Keratinocyte (primary cell): ENCODE data around the gene RASGRP3. TPM values are rescaled to one million over a fixed set of nuclear protein-coding genes. Genes with fewer than 3 reads are reported as not detected.

ENCODE experiments used
- DNase-seq: peaks from one replicate; pipeline ENCODE4 v3.0.0-alpha.2; 2011; ENCODE audit warnings: low read depth, missing footprints, low spot score
- FAIRE-seq: peaks from 2 replicates; lab custom pipeline; 2011; peaks lifted over from hg19 to GRCh38; lab: Jason Lieb, UNC
- H2AFZ ChIP-seq: 2 replicates; pipeline ENCODE4 v1.6.0; 2012; ENCODE audit warnings: low read length, control low read depth, inconsistent platforms; ENCODE audit not compliant: control insufficient read depth
- H3K27ac ChIP-seq: 2 replicates; pipeline ENCODE4 v1.5.1; 2011; ENCODE audit warnings: low read length; ENCODE audit not compliant: control insufficient read depth, insufficient read depth
- H3K27me3 ChIP-seq: 3 replicates; pipeline ENCODE4 v1.6.0; 2011; ENCODE audit warnings: low read length; ENCODE audit not compliant: control insufficient read depth, insufficient read depth; ENCODE audit errors: extremely low read depth
- H3K36me3 ChIP-seq, 2 experiments: 2 replicates in 1 of 2; 3 replicates in 1 of 2; pipeline ENCODE4 v1.5.1; 2011; ENCODE audit warnings: low read length in 2 of 2, mild to moderate bottlenecking in 1 of 2; ENCODE audit not compliant: control insufficient read depth in 2 of 2, insufficient read depth in 2 of 2; ENCODE audit errors: extremely low read depth in 1 of 2
- H3K4me1 ChIP-seq: 3 replicates; pipeline ENCODE4 v1.5.1; 2011; ENCODE audit warnings: low read length; ENCODE audit not compliant: control insufficient read depth, insufficient read depth; ENCODE audit errors: extremely low read depth
- H3K4me2 ChIP-seq: 3 replicates; pipeline ENCODE4 v1.6.0; 2011; ENCODE audit warnings: low read depth, low read length; ENCODE audit not compliant: control insufficient read depth, insufficient read depth; ENCODE audit errors: extremely low read depth
- H3K4me3 ChIP-seq, 3 experiments: fragments of 200-600 bp in 1 of 3; sonication (generic) in 1 of 3; 2 replicates in 2 of 3; 3 replicates in 1 of 3; pipeline ENCODE4 v1.5.1; 2011 to 2016; ENCODE audit warnings: low read length in 3 of 3, mild to moderate bottlenecking in 3 of 3, control low read depth in 2 of 3, inconsistent platforms in 1 of 3, low read depth in 1 of 3, mixed read lengths in 1 of 3, mixed run types in 1 of 3, moderate library complexity in 1 of 3; ENCODE audit not compliant: control insufficient read depth in 2 of 3, insufficient read depth in 2 of 3; ENCODE audit errors: extremely low read depth in 1 of 3
- H3K79me2 ChIP-seq: 2 replicates; pipeline ENCODE4 v1.6.0; 2012; ENCODE audit warnings: low read length; ENCODE audit not compliant: control insufficient read depth, insufficient read depth
- H3K9ac ChIP-seq: 3 replicates; pipeline ENCODE4 v1.6.0; 2011; ENCODE audit warnings: low read length; ENCODE audit not compliant: control insufficient read depth, insufficient read depth; ENCODE audit errors: extremely low read depth
- H3K9me1 ChIP-seq: 3 replicates; pipeline ENCODE4 v1.6.0; 2011; ENCODE audit warnings: low read length; ENCODE audit not compliant: control insufficient read depth, insufficient read depth; ENCODE audit errors: extremely low read depth
- H3K9me3 ChIP-seq: 2 replicates; pipeline ENCODE4 v1.5.1; 2012; ENCODE audit warnings: low read depth, low read length; ENCODE audit not compliant: control insufficient read depth
- H4K20me1 ChIP-seq: 3 replicates; pipeline ENCODE4 v1.6.0; 2011; ENCODE audit warnings: low read length; ENCODE audit not compliant: control insufficient read depth, insufficient read depth; ENCODE audit errors: extremely low read depth
- CTCF ChIP-seq, 3 experiments: IDR thresholded peaks in 1 of 3; conservative IDR thresholded peaks in 1 of 3; optimal IDR thresholded peaks in 1 of 3; 2 replicates in 2 of 3; 3 replicates in 1 of 3; pipeline versions ENCODE3 to v1.5.1; 2011; ENCODE audit warnings: low read length in 3 of 3, mild to moderate bottlenecking in 3 of 3, moderate library complexity in 2 of 3, control low read depth in 1 of 3, inconsistent platforms in 1 of 3; ENCODE audit not compliant: insufficient read depth in 2 of 3; ENCODE audit errors: extremely low read depth in 1 of 3
- EZH2 ChIP-seq: IDR thresholded peaks from one replicate; pipeline ENCODE4 v1.6.1; 2012; ENCODE audit warnings: inconsistent platforms, mild to moderate bottlenecking, low read length, moderate library complexity
- dilution Hi-C: fragments of 300-500 bp; cut with MboI; formaldehyde crosslinking; loops from one replicate; pipeline ENCODE4 v1.7.0; 2020; ENCODE audit warnings: low sequenced_read_pairs; ENCODE audit not compliant: extremely low pct_ligation_motif_present
- polyA plus RNA-seq, 5 experiments: library from polyadenylated mRNA; depleted of rRNA in 3 of 5; stranded (reverse) in 3 of 5; stranded (forward) in 1 of 5; unstranded in 1 of 5; fragments of >200 nt; gene quantifications; 1 replicate in 1 of 5; 2 replicates in 3 of 5; 3 replicates in 1 of 5; pipeline versions ENCODE4 v1.2.1 to v1.2.3, GENCODE V29; 2011 to 2012; ENCODE audit warnings: missing spikeins in 2 of 5, low read depth in 1 of 5, low replicate concordance in 1 of 5

Gene RASGRP3
- polyA plus RNA-seq, 1 donor (not counting 4 experiments of a cell fraction or from before 2014, with no cell fraction given): 0.56 TPM

- H3K9me3 ChIP-seq: no peaks in the 10 kb centered on the region
- no peak overlapping the region for H3K27ac ChIP-seq
- no peak overlapping the region for H3K4me3 ChIP-seq
- H4K20me1 ChIP-seq: no peaks in the 10 kb centered on the region
- no peaks in the 10 kb centered on the region for H3K4me1 ChIP-seq
- no peaks in the 10 kb centered on the region for H3K27me3 ChIP-seq
- dilution Hi-C loops: no loop called here
- FAIRE-seq (no peak), DNase-seq (no peak)
- H3K9me1 ChIP-seq: no peaks in the 10 kb centered on the region
- H3K79me2 ChIP-seq: no peaks in the 10 kb centered on the region
- H3K36me3 ChIP-seq: no peaks in the 10 kb centered on the region
- no peak overlapping the region for H3K4me2 ChIP-seq
- no peak overlapping the region for H2AFZ ChIP-seq
- no peak for TF ChIP-seq EZH2
- no peak for TF ChIP-seq CTCF (optimal IDR thresholded peaks at IDR 0.05 in 1 of 3, IDR thresholded peaks at IDR 0.05 in 1 of 3, conservative IDR thresholded peaks at IDR 0.05 in 1 of 3; ENCODE audit: extremely low read depth in 1 of 3, insufficient read depth in 2 of 3, low read length in 3 of 3)
- H3K9ac ChIP-seq: no peak overlapping the region
Measured at GRCh38 chr2:33489835-33490431, 13.5 kb downstream of the RASGRP3 start.

- no peaks in the 10 kb centered on the region for H4K20me1 ChIP-seq
- no peaks in the 10 kb centered on the region for H3K27me3 ChIP-seq
- H2AFZ ChIP-seq: no peak overlapping the region
- no peak for FAIRE-seq
- no peak for DNase-seq
- dilution Hi-C loops: no loop called here
- H3K27ac ChIP-seq: no peak overlapping the region
- no peaks in the 10 kb centered on the region for H3K9me1 ChIP-seq
- TF ChIP-seq EZH2 (no peak), CTCF (optimal IDR thresholded peaks at IDR 0.05 in 1 of 3, IDR thresholded peaks at IDR 0.05 in 1 of 3, conservative IDR thresholded peaks at IDR 0.05 in 1 of 3; ENCODE audit: extremely low read depth in 1 of 3, insufficient read depth in 2 of 3, low read length in 3 of 3) (no peak)
- H3K9me3 ChIP-seq: no peaks in the 10 kb centered on the region
- H3K79me2 ChIP-seq: no peaks in the 10 kb centered on the region
- H3K36me3 ChIP-seq: no peaks in the 10 kb centered on the region
- H3K4me3 ChIP-seq: no peak overlapping the region
- H3K4me1 ChIP-seq: no peaks in the 10 kb centered on the region
- no peak overlapping the region for H3K4me2 ChIP-seq
- H3K9ac ChIP-seq: no peak overlapping the region
Measured at GRCh38 chr2:33491441-33492084, 15.1 kb downstream of the RASGRP3 start.
